DND-41 (cell line): ENCODE data around the gene ACSM6.

Experiments
- ATAC-seq: fragments of 200-7000 bp; cut with Tn5 transposase; 3 replicates; pipeline ENCODE4 v1.9.1; 2021; ENCODE audit warnings: low read depth; ENCODE audit not compliant: insufficient read depth
- DNase-seq: peaks from one replicate; pipeline ENCODE4 v3.0.0-alpha.2; 2020
- H2AFZ ChIP-seq: 2 replicates; pipeline ENCODE4 v1.6.0; 2012; ENCODE audit warnings: low read depth, low read length
- H3K27ac ChIP-seq: 2 replicates; pipeline ENCODE4 v1.5.1; 2012; ENCODE audit warnings: low read length, inconsistent platforms
- H3K27me3 ChIP-seq: fragments of 200-600 bp; sonication (generic); 2 replicates; pipeline ENCODE4 v1.6.0; 2012; ENCODE audit warnings: low read length, mild to moderate bottlenecking, inconsistent platforms; ENCODE audit not compliant: insufficient read depth, poor library complexity
- H3K36me3 ChIP-seq: 2 replicates; pipeline ENCODE4 v1.5.1; 2012; ENCODE audit warnings: low read length, inconsistent platforms; ENCODE audit not compliant: insufficient read depth
- H3K4me1 ChIP-seq: 2 replicates; pipeline ENCODE4 v1.5.1; 2012; ENCODE audit warnings: mild to moderate bottlenecking, low read length; ENCODE audit not compliant: insufficient read depth
- H3K4me2 ChIP-seq: 2 replicates; pipeline ENCODE4 v1.6.0; 2012; ENCODE audit warnings: mild to moderate bottlenecking, moderate library complexity, low read length, inconsistent platforms; ENCODE audit not compliant: insufficient read depth
- H3K4me3 ChIP-seq, 2 experiments: fragments of 200-600 bp in 1 of 2; shearing (Covaris generic) in 1 of 2; 2 replicates each; pipeline ENCODE4 v1.5.1; 2012 to 2016; ENCODE audit warnings: inconsistent platforms in 2 of 2, low read length in 2 of 2, mild to moderate bottlenecking in 2 of 2, low read depth in 1 of 2, moderate library complexity in 1 of 2
- H3K79me2 ChIP-seq: 2 replicates; pipeline ENCODE4 v1.6.0; 2012; ENCODE audit warnings: low read length, inconsistent platforms; ENCODE audit not compliant: insufficient read depth
- H3K9ac ChIP-seq: 2 replicates; pipeline ENCODE4 v1.6.0; 2012; ENCODE audit warnings: low read depth, mild to moderate bottlenecking, inconsistent platforms, low read length, moderate library complexity
- H3K9me3 ChIP-seq: 2 replicates; pipeline ENCODE4 v1.5.1; 2012; ENCODE audit warnings: low read length, moderate library complexity, mild to moderate bottlenecking, inconsistent platforms; ENCODE audit not compliant: insufficient read depth, severe bottlenecking
- H4K20me1 ChIP-seq: 2 replicates; pipeline ENCODE4 v1.6.0; 2012; ENCODE audit warnings: low read length; ENCODE audit not compliant: insufficient read depth
- EZH2 ChIP-seq: IDR thresholded peaks from 3 replicates; pipeline ENCODE4 v1.6.1; 2012; ENCODE audit warnings: borderline replicate concordance, low read depth, mild to moderate bottlenecking, moderate library complexity, low read length, inconsistent platforms; ENCODE audit not compliant: severe bottlenecking
- TF ChIP-seq, protein P1 (sequence below): IDR thresholded peaks from 2 replicates; pipeline ENCODE4 v1.5.1; 2012; ENCODE audit warnings: borderline replicate concordance, low read length, moderate library complexity, mild to moderate bottlenecking; ENCODE audit not compliant: poor library complexity, severe bottlenecking; ENCODE audit errors: extremely low read depth

The ACSM6 gene

DNA sequence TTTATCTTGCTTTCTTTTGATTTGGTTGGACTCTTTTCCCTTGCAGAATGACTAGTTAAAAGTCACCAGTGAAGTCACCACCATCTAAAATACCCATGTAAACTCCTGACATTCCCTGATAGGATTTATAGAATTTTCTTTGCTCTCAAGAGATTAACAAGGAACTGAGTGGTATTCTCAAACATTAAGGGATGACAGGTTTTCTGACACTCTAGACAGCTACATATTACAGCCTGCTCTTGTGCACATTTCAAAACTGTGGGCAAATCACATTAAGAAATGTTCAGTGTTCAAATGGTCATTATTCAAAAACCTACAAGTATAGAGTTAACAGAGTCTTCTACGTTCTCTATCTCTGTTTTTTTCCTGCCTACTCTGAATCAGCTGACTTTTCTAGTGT is 15.8 kb upstream of the ACSM6 start:
- H3K36me3 ChIP-seq, result no peaks in the 10 kb centered on the region
- H3K9me3 ChIP-seq, result no peaks in the 10 kb centered on the region
- no peak overlapping the region for H3K27ac ChIP-seq
- no peak overlapping the region for H2AFZ ChIP-seq
- H3K27me3 ChIP-seq, result no peaks in the 10 kb centered on the region
- TF ChIP-seq, protein P1, sequence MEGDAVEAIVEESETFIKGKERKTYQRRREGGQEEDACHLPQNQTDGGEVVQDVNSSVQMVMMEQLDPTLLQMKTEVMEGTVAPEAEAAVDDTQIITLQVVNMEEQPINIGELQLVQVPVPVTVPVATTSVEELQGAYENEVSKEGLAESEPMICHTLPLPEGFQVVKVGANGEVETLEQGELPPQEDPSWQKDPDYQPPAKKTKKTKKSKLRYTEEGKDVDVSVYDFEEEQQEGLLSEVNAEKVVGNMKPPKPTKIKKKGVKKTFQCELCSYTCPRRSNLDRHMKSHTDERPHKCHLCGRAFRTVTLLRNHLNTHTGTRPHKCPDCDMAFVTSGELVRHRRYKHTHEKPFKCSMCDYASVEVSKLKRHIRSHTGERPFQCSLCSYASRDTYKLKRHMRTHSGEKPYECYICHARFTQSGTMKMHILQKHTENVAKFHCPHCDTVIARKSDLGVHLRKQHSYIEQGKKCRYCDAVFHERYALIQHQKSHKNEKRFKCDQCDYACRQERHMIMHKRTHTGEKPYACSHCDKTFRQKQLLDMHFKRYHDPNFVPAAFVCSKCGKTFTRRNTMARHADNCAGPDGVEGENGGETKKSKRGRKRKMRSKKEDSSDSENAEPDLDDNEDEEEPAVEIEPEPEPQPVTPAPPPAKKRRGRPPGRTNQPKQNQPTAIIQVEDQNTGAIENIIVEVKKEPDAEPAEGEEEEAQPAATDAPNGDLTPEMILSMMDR, result no peak
- TF ChIP-seq EZH2, result no peak
- no peak for DNase-seq
- H3K4me2 ChIP-seq, result no peak overlapping the region
- H3K4me3 ChIP-seq, result no peak overlapping the region
- H4K20me1 ChIP-seq, result no peaks in the 10 kb centered on the region
- ATAC-seq, result no peak
- H3K9ac ChIP-seq, result no peak overlapping the region
- H3K4me1 ChIP-seq, result no peaks in the 10 kb centered on the region
- no peaks in the 10 kb centered on the region for H3K79me2 ChIP-seq

DNA sequence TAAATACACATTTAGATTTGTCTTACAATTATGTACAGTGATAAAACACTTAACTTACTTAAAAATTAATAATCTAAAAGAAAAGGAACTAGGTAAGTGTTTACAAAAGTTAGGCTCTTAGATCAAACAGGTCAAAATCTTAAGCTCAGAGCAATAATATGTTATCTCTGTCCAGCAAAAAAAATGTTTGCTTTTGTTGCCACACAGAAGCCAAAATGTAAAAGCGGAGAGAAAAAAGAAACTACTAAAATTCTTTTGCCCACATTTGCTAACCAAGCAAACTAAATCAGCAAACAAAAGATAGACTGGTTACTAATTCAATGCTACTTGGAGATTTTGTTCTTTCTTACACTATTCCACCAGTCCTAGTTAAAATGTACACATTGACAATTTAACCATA is 15.2 kb upstream of the ACSM6 start:
- ATAC-seq (no peak), DNase-seq (no peak)
- H3K79me2 ChIP-seq, result no peaks in the 10 kb centered on the region
- no peak overlapping the region for H3K4me3 ChIP-seq
- no peaks in the 10 kb centered on the region for H3K4me1 ChIP-seq
- H3K4me2 ChIP-seq, result no peak overlapping the region
- H3K9me3 ChIP-seq, result no peaks in the 10 kb centered on the region
- H4K20me1 ChIP-seq, result no peaks in the 10 kb centered on the region
- H3K27me3 ChIP-seq, result no peaks in the 10 kb centered on the region
- no peak overlapping the region for H2AFZ ChIP-seq
- no peak overlapping the region for H3K9ac ChIP-seq
- TF ChIP-seq, protein P1, result no peak
- no peak for TF ChIP-seq EZH2
- H3K27ac ChIP-seq, result no peak overlapping the region
- no peaks in the 10 kb centered on the region for H3K36me3 ChIP-seq

DNA sequence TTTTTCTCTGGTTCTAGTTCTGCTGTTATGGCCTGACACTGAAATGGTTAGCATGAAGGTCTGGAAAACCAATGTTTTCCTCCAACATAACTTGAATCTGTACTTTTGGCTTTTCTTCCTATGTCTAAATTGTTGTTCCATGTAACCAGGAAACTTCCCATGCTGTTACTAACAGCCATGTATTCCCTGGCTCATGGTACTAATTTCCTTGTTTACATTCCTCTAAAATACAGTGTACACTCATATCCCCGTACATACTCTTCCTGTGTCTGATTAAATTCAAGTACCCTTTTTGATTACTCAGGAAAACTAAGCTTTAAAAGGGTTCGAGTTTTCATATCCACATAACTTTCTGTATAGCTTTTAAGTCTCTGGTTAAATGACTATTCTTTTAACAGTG is 12.3 kb upstream of the ACSM6 start:
- no peak overlapping the region for H3K4me2 ChIP-seq
- H3K36me3 ChIP-seq, result no peaks in the 10 kb centered on the region
- no peaks in the 10 kb centered on the region for H3K4me1 ChIP-seq
- H4K20me1 ChIP-seq, result no peaks in the 10 kb centered on the region
- H3K79me2 ChIP-seq, result no peaks in the 10 kb centered on the region
- no peaks in the 10 kb centered on the region for H3K9me3 ChIP-seq
- no peak overlapping the region for H3K4me3 ChIP-seq
- H3K9ac ChIP-seq, result no peak overlapping the region
- DNase-seq (no peak), ATAC-seq (no peak)
- no peak for TF ChIP-seq EZH2
- TF ChIP-seq, protein P1, result no peak
- H3K27me3 ChIP-seq, result no peaks in the 10 kb centered on the region
- H2AFZ ChIP-seq, result no peak overlapping the region
- H3K27ac ChIP-seq, result no peak overlapping the region
